HG02623 (cell line): Measurements from ENCODE around the gene CCDC185.

Experiments
- ATAC-seq: cut with Tn5 transposase; IDR thresholded peaks from one replicate; pipeline ENCODE4 v1.9.1; 2021; ENCODE audit warnings: moderate library complexity; ENCODE audit not compliant: unreplicated experiment

CCDC185 gene

DNA sequence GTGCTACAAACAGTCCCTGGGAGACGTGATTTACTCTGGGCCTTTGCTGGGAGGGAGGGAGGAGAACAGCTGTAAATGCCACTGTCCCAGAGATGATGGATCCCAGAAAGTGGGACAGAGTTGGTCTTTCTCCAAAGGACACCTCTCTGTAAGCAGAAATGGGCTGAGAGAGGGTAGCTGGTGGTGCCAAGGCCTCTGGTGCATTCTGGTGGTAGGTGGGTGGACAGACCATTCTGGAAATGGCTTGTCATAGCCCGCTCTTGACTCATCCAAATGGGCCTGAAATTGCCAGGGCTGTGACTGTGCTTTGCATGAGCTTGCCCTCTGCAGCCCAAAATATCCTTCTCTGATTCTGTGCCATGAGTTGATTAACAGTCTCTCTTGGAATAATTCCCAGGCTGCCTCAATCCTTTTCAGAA lies 36.1 kb downstream of the CCDC185 start:
- ATAC-seq = no peak

DNA sequence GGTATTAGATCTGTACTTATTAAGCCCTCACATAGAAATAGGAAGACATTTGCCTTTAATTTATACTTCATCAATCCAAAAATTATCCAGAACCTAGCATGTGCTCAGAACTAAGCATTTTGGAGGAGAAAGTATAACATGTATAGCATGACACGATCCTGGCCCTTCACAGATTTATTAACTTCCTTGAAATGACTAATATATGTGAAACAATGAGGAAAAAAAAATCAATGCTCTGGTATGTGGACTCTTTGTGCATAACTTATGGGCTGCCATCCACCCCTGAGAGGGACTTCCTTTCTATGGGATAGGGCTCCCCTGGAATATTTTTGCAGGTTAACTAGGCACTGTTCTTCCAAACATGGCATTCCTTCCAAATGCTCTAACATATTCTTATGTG lies 36.6 kb downstream of the CCDC185 start:
- ATAC-seq = no peak

DNA sequence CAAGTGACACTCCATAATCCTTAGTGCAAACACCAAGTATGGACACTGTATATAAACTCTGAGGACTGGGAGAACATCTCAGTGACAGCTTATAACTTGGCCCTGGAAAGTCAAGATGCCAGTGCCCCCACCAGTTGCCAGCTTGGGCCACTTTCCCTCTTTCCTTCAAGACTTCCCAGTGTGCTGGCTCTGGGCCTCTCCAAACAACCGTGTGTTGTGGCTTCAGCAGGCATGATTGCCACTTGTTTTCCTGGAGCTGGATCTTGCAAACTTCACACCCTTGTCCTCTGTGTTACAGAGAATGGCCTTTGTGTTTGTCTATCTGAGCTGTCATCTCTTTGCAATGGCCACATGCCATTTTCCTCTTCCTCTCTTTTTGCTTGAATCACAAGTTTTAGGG lies 37.0 kb downstream of the CCDC185 start:
- ATAC-seq = no peak

DNA sequence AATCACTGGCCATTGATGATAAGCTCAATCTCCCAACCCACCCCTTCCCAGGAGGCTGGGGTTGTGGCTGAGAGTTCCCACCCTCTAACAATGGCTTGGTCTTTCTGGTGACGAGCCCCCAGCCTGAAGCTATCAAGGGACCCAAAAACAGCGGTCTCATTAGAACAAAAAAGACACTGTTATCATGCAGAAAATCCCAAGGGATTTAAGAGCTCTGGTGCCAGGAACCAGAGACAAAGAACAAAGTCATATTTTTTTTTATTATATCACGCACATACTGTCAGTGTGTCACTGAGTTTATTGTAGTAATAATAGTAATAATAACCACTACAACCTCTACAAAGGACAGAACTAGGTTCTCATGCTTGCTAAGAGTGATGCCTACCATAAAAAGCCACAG lies 43.9 kb downstream of the CCDC185 start:
- ATAC-seq = no peak

DNA sequence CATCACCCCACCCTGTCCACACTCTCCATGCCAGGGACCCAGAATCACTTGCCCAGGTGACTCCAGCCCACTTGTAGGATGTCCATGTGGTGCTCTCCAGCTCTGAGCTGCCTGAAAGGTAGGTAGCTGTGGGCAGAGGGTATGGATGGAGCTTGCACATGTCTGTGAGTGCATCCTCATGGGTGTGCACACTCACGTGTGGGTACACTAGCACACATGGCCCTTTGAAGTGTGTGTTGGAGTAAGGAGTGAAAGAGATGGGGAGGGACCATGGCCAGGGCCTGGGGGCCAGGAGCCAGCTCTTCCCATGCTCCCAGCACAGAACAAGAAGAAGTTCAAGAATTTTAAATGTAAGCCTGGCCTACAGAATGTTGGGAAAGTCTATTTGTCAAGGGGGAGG lies 50.2 kb downstream of the CCDC185 start:
- ATAC-seq = no peak

DNA sequence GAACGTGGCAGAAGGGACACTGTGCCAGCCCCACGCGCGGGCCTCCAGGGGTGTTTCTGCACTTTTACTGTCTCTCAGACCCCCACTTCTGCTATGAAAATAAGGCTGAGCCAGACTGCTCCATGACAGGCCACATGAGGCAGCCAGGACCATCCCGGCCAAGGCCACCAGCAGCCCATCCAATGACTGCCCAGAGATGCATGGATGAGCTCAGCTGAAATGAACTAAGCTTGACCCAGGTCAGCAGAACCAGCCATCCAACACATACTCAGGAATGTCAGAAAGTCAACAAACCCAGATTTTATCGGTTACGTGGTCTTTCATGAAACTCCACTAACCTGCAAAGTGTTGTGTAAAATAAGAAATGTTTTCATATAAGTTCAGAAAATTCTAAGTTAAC lies 51.2 kb downstream of the CCDC185 start:
- no peak for ATAC-seq
